HG02870 (cell line): ENCODE results near the gene CLIP4.
"Not testable (repeated sequence)": the region's sequence is repeated elsewhere in the genome, so short reads cannot be mapped to it uniquely, and the experiment has no call there.

Experiments
- ATAC-seq: cut with Tn5 transposase; IDR thresholded peaks from one replicate; pipeline ENCODE4 v1.9.1; 2021; ENCODE audit warnings: mild to moderate bottlenecking, moderate library complexity; ENCODE audit not compliant: unreplicated experiment

The CLIP4 gene, protein sequence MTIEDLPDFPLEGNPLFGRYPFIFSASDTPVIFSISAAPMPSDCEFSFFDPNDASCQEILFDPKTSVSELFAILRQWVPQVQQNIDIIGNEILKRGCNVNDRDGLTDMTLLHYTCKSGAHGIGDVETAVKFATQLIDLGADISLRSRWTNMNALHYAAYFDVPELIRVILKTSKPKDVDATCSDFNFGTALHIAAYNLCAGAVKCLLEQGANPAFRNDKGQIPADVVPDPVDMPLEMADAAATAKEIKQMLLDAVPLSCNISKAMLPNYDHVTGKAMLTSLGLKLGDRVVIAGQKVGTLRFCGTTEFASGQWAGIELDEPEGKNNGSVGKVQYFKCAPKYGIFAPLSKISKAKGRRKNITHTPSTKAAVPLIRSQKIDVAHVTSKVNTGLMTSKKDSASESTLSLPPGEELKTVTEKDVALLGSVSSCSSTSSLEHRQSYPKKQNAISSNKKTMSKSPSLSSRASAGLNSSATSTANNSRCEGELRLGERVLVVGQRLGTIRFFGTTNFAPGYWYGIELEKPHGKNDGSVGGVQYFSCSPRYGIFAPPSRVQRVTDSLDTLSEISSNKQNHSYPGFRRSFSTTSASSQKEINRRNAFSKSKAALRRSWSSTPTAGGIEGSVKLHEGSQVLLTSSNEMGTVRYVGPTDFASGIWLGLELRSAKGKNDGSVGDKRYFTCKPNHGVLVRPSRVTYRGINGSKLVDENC

DNA sequence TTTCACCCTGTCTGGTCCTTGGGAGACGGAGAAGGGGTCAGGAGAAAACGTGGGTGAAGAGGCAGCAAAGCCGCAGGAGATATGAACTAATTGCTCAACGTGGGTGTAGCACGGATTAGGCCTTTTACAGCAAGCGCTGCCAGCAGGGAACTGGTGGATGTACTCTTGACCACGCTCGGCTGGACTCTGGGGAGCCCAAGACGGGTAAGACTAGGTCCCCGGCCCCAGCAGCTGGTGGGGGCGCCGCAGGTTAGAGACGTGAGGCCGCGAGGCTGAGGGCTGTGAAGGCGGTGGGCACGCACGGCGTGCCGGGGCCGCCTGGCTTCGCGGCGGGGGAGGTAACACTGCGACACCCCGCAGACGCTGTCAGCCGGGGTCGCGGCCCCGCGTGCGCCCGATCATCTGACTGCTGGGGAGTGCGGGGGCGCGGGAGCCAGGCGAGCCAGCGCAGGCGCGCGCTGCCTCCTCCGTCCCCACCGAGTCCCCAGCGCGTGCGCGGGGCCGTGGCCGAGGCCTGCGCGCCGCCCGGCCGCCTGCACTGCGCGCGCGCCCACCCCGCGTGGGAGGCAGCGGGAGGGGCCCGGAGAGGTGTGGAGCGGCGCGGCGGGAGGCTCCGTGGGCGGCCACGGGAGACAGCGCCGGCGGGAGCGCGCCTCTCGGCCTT lies at the start of gene CLIP4:
Gene CLIP4 (plus strand): TSS at position 470 of the 664 bp plus-strand sequence. CDS start 5,974 bp downstream, outside the sequence.
- ATAC-seq, result no peak

- ATAC-seq, result no peak
Measured at GRCh38 chr2:29066271-29066860, 48.8 kb upstream of the CLIP4 start.

DNA sequence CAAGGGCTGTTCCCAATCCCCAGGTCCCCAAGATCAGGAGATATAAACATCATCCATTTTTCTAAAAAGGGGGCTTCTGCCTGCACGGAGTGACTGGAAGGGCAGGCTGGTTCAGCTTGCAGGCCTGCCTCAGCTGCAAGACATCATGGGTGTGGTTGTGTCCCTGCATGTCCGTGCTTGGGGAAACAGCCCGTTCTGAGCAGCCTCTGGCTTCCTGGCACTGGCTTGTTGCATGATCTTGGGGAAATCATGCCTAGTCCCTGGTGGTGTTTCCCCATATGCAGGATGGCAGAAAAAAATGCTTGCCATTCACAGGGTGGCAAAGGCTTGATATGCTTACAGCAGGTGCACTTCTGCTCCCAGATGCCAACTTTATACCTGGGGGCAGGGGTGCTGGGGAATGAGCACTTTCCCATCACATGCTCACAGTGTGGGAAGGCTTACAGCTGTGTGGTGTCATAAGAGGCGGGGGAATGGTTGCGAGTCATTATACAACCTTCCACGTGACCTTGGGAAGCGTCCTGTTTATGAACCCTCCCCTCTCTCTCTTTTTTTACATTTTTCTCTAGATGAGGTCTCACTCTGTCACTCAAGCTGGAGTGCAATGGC lies 48.1 kb upstream of the CLIP4 start:
- ATAC-seq, result no peak

DNA sequence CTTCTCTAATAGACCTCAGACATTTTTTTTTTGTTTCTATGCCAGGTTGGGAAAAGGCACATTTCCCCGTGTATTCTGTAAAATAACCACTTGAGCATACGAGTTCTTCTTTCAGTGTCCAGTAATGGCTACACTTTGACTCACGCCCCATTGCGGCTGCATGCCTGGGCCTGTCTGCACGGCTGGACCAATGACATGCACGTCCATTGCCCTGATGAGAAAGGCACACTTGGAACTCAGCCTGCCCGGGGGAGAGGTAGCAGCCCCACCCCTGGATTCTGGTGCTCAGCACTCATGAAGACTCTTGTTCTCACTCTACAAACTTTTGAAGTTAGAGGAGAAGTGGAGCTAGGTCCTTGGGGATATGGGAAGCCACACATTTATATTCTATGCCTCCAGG lies 46.7 kb upstream of the CLIP4 start:
- ATAC-seq, result no peak

- ATAC-seq, result no peak
Measured at GRCh38 chr2:29070526-29070925, 44.7 kb upstream of the CLIP4 start.

DNA sequence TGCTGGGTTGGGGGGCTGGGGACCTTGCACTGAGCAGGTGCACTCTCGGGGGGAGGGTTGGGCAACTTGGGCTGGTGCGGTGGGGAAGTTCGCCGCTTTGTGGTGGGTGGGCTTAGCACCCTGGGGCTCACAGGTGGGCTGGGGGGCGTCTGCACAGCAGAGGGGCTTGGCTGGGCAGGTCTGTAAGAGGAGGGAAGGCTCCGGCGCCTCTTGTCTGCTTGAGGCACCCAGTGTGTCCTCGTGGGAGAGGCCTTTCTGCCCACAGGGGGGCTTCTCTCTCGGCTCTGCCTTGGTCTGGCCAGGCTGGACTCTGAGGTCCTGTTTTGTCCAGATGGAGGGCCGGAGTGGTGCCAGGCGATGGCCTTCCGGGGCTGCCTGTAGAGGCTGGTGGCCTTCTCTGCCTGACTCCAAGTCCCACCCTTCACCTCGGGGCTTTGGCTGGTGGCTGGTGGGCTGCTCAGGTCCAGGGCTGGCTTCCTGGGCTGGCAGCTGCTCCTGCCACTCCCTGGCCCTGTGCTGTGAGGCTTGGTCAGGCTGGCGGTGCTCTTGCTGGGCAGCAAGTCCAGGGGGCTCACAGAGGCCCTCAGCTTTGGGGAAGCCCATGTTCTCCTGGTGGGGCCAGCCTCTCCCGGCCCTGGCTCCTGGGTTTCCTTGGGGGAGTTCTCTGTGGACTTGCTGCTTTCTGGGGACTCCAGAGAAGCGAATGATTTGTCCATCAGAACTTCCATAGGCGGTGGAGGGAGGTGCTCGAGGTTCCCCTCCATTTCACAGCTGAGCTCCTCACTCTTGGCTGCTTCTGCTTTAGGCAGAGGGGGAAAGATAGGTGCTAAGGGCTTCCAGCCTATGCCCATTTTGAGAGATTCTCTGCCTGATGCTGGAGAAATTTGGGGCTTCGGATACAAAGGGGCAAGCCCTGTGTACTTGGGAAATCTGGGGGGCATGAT lies 43.9 kb upstream of the CLIP4 start:
- no peak for ATAC-seq

DNA sequence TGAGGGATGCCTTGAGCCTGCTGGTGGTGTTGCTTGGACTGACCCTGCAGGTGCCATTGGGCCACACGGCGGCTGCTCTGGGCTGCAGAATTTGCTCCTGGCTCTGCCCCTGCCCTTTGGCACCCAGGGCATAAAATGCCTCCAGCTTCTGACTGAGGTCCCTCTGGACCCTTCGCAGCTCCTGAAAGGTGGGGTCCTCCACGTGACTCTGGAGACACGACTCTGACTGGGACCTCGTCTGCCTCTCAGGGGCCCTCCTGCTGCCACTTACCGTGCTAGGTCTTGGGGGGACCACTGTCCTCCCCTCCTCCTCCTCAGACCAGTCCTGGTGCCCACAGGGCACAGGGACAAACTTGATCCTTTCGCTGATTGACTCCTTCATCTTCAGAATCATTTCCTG lies 43.0 kb upstream of the CLIP4 start:
- ATAC-seq, result no peak

DNA sequence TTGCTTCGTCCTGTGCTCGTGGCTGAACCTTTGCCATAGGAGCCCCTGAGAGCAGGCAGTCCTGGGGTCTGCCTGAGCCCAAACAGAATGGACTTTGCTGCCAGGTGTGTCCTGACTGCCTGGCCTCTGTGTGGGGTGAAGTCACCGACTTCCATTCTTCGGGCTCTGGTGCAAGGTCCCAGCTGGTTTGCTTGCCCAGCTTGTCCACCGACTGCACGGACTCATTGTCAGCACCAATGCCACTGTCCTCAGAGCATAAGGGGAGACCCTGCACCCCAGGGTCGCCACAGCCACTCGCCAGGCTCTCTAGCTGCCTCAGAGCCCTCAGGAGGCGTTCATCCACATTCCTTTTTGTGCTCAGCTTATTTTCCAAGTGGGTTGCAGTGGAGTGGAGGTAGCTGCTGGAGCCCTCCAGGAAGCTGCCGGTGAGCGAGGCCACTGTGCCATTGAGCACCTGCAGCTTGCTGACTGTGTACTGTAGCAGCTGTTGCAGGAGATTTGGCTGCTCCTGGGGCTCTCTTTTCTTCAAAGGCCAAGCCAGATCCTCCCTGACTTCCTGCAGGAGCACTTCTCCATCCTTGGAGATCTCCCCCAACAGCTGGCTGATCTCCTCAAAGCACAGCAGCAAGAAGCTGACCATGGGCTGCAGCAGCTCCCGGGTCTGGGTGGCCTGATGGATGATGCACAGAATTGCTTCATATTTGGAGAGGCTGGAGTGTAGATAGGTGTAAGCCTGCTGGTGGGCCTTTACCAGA lies 42.1 kb upstream of the CLIP4 start:
- ATAC-seq, result no peak

- ATAC-seq, result no peak
Measured at GRCh38 chr2:29073933-29074332, 41.3 kb upstream of the CLIP4 start.

GRCh38 chr2:29074411-29074810 lies 40.8 kb upstream of the CLIP4 start, which contains the start of gene PCARE:
PCARE (minus strand) TSS chr2:29074523; CDS start chr2:29074261, 262 bp downstream.
- ATAC-seq, result no peak

- no peak for ATAC-seq
Measured at GRCh38 chr2:29075894-29076705, 39.1 kb upstream of the CLIP4 start.

DNA sequence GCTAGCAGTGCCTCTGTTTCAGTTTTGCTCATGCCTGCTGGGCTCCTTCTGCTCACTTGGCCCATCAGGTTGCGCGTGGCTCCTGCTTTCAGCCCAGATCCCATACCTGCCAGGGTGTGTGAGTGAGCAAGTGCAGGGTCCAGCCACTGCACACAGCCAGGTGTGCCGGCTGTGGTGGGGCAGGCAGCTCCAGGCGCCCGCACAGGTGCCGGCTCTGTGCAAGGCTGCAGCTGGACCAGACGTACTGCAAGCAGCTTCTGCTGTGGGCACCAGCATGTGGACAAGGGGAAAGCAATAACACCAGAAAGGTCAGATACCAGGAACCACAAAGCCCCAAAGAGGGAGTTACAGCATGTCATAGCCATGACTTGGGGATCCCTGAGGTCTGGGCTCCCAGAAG lies 35.3 kb upstream of the CLIP4 start:
- no peak for ATAC-seq

DNA sequence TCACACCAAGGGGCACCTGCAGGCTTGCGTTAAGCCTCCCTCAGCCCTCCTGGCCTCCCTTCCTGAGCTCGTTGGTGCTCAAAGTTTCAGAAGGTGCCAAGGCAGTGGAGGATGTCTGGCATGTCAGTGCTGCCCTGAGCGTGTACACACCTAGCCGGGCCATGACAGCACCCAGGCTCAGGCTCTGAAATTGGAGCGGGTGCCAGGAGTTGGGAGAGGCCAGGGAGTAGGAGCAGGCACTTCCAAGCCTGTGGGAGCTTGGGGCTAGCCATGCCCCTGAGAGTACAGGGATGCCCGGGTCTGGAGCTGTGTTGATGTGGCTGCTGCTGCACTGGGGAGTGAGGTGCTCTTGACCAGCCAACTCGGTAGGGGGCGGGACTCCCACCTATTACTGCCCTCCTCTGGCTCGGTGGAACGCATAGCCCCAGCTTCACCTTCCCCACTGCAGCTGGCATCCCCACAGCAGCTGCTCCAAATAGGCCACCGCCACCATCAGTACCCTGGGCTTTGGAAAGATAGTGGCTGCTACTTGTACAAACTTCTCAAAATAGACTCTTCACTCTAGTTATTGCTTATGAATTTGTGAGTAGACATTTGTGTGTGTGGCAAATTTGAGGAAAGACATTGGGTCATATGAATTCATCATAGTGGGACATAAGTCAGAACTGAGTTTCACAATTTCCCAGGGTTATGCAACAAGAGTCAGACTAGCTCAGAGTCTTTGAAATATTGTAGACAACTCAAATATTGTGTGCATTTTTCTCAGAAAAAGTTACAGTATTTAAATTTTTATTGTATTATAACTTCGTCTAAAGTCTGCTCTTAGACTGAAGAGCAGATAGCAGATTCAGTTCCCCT lies 34.1 kb upstream of the CLIP4 start:
- ATAC-seq, result no peak

GRCh38 chr2:29082804-29083495 lies 32.3 kb upstream of the CLIP4 start:
- ATAC-seq, result no peak

DNA sequence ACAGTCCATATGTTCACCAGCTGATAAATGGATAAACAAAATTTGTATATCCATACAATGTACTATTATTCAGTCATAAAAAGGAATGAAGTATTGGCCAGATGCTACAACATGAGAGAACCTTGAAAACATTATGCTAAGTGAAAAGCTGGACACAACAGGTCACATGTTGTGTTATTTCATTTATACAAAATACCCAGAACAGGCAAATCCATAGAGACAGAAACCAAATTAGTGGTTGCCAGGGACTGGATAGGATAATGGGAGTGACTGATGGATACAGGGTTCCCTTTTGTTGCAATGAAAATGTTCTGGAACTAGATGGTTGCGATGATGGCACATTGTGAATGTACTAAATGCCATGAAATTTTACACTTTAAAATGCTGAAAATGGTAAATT lies 30.7 kb upstream of the CLIP4 start:
- no peak for ATAC-seq

GRCh38 chr2:29090311-29090710 lies 24.9 kb upstream of the CLIP4 start:
- not testable (repeated sequence) for ATAC-seq

- no peak for ATAC-seq
Measured at GRCh38 chr2:29096969-29097368, 18.2 kb upstream of the CLIP4 start.
